HG03558 (cell line): ENCODE measurements around the gene ZNF516.
A peak's percentile ranks its signal among the peaks of the same experiment; 100 is the strongest.

ENCODE experiments used
- ATAC-seq: cut with Tn5 transposase; IDR thresholded peaks from one replicate; pipeline ENCODE4 v1.9.1; 2021; ENCODE audit warnings: moderate number of reproducible peaks; ENCODE audit not compliant: unreplicated experiment; ENCODE audit errors: extremely low read depth

ZNF516 gene

DNA sequence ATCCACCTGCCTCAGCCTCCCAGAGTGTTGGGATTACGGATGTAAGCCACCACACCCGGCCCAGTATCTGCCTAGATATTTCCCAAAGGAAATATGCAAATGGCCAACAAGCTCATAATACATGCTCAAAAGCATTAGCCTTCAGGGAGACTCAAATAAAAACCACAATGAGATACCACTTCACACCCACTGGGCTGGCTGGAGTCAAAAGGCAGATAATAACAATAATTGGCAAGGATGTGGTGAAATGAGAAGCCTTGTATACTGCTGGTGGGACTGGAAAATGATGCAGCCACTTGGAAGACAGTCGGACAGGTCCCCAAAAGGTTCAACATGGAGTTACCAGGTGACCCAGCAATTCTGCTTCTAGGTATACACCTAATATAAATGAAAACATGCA lies 20.5 kb upstream of the ZNF516 start:
- no peak for ATAC-seq

DNA sequence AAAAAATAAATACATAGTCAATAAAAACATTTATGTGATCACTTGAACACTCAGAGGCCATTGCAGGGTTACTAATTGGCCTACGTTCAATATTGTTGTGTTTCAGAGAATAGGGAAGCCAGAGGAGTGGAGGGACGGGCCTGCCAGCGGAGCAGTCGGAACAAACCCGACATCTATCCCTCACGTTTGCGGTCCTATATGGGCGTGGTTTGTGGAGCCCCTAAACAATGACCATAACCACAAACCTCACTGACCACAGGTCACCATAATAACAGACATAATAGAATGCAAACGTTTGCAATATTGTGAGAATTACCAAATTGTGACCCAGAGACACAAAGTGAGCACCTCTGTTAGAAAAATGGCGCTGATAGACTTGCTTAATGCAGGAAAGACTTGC lies 19.5 kb upstream of the ZNF516 start:
- no peak for ATAC-seq

DNA sequence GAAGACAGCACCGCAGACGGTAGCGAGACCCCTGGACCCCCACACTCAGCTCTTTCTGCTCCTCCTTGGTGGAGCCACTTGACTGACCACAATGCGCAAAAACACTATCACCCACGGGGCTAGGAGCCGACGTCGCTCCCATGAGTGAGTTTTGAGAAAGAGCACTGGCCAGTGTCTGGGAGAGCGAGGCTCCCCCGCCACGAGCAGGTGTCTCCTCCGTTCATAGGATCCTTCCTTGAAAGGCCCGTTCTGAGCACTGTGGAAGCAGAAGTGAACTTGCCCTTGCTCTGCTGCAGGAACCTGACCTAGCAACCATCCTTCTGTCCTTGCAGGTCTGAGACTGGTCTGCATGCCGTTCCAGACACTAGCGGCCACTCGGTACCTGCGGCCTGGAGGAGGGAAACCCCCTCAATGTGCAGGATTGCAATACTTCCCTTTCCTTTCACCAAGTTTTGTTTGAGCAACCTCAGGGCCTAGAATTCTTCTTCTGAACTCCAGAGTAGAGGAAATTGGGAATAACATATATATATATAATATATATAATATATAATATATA lies 12.9 kb upstream of the ZNF516 start:
- ATAC-seq: no peak

DNA sequence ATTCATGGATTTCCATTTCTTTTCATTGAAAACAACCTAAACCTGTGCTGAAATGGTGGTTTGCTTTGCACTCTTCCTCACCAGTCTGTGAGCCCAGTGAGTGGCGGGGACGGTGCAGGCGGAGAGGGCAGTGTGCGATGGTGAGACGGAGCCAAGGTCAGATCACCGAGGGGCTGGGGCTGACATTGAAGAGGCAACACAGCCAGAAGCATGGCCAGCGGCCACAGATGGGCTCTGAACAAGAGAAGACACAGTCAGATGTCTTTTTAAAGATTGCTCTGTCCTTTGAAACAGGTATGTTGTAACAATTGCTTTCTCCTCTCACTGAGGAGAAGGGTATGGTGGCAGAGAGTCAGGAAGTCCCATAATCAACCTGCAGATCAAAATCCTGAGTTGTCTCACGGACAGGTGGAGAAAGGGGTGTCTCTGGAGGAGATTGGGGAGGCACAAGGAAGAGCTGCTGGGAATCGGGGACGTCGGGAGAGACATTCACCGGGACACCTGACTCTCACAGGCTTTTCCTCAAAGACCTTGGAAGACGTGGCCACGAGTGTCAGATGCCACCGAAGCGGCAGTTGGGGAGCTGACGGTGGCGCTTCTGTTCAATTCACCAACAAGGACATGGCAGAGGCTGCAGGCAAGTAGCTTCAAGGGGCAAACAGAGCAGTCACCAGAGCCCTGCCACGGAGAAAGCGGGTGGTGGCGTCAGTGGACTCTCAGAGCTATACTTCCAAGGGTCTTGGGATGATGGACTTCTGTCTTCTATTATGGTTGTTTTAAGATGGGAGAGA lies 12.1 kb upstream of the ZNF516 start:
- no peak for ATAC-seq

DNA sequence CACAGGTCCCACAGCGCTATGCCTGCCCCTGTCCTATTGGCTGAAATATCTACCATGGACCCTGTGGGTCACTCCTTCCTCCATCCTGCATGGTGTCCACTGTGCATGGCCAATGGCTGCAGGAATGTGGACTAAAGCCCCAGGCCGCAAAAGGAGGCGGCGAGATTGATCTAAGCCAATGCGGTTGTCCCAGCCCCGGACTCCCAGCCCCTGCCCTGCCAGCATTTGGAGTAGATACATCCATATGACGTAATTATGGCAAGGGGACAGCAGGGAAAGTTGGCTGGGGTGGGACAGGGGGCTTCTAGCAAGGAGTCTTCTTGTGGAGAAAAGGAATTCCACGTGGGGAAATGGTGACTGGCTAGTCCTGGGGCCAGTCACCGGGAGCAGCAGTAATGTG lies 11.4 kb upstream of the ZNF516 start:
- no peak for ATAC-seq

DNA sequence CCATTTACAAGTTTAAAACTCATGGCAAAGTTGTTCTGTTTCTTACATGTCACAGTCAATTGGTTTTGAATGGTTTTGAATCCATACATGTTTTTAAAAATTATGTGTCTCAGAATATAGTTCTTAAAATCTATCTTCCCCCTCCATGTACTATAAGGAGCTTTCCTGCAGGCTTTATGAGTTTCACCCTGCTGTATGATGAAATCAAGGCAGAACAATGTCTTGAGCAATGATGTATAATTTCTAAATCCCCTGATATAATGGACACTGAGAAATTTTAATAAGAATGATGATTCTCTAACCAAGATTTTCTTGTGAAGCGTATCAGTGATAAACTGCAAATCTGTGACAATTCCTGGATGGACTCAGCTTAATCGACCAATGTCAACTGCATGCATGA lies 10.6 kb upstream of the ZNF516 start:
- no peak for ATAC-seq

DNA sequence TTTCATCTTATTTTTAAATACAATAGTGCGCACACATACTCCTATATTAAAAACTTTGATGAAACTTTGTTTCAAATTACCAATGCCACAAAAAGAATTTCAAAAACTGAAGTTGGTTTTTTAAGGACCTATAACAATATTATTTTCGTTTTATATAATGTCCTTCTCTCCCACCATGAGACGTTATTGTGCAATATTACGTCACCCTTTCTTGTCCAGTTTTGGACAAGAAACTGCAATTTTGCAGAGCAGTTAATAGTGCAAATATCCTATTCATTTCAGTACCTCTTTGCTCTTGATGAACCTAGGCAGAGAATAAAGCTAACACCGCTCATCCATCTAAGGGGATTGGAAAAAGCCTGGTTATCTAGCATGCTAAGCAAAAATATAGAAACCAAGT lies 9.7 kb upstream of the ZNF516 start:
- ATAC-seq: no peak

DNA sequence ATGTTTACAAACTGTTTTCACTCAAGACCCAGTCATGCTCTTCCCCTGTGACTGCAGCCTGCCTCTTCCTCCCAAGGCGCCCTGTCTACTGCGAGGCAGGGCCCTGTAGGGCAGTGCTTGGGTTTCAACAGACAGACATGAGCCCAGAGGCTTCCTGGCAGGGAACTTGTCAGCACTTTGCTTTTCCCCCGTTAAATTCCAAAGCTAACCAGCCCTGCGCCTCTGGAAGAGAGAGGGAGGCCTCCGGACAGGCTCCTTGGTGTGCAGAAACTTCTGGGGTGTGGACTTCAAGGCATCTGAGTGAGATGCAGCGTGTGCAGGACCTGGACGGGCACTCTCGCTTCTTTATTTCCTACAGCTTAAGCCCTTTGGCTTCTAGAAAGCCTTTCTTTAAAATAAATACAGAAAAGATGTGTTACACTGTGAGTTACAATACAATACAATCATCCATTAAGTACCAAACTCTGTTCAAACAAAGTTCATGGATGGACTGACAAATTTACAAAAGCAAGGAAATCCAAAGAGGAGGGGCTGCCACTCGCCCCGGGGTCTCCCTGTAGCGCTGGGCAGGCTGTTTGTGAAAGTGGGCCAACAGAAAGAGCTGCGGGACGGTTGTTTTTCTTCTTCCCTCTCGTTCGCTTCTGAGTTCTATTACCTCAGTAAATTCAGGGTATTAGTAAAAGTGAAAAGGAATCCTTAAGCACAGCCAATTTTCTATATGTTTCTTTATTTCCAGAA lies 8.8 kb upstream of the ZNF516 start:
- ATAC-seq: no peak

DNA sequence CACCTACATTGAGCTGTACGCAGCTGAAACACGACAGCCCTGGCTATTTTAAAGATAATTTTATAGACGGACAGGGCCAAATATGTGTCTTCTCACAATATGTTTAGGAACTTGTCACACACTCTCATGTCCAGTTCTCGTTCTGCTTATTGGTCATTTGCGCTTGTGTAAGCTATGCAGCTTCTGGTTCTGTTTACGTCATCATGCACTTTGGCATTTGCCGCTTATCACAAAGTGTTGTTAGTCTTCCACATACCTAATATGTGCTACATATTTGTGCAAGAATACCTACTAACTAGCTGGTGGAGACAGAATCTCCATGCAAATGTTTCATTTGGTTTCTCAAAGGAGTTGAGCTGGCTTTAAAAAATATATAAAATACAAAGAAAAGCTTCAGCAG lies 7.5 kb upstream of the ZNF516 start:
- no peak for ATAC-seq

DNA sequence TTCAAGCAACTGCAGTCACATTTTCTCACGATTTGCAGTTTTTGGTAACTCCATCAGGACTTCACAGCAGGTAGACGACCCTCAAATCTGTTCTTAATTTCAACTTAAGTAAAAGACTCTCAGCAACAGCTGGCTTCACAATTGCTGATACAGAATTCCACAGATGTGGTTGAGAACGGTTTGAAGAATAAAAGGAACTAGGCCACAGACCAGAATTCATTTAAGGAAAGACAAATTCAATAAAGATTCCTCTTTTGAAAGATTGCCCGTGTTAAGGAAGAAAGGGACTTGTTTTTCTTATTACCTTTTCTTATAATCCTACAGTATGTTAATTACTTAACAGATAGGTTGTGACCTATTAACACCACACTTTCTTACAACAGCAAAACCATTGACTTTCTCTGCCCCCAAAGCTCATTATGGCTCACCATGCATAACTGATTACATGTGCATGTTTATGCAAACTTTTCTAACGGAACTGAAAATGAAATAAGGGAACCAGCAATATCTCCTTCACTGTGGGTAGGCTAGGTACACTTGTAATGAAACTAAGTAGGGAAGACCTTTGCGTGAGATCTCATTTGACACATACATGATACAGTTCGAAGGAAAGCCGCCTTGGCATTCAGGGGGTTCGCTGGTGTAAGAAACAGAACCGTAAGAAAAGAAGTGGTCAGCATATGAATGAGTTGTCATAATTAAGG lies 4.7 kb upstream of the ZNF516 start:
- ATAC-seq: peak; percentile 93

DNA sequence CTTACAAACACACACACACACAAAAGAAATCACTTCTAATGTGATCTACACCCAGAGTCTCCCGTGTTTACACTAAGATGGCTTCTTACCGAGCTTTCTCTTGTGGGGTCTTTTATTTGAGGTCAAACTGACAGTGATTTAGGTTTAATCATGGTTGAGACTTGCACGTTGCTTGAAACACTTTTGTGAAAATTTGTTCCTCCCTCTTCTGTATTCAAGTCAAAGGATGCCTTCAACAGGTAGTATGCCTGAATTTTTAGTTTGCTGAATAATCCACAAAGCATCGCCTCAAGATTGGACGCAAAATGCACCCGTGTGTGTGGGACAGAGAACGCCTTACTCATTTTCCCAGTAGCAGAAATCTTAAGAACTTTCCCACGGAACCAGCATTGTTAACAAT lies 4.0 kb upstream of the ZNF516 start:
- ATAC-seq: no peak

DNA sequence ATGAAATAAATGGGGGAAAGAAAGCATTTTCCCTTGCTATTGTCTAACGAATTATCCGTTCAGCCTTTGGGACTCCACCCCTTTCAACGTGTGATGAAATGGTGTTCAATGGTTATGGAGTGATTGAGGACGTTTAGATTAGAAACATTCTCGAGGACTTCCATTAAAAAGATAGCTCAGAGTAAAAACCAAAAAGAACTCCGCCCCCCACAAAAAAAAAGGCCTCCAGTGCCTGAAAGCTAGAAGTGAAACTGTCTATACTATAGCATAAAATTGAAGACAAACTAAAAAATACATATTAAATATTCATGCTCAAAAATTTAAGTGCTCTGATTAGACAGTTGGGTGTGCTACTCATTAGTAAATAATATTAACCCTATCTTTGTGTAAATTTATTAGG lies 3.0 kb upstream of the ZNF516 start:
- ATAC-seq: no peak

DNA sequence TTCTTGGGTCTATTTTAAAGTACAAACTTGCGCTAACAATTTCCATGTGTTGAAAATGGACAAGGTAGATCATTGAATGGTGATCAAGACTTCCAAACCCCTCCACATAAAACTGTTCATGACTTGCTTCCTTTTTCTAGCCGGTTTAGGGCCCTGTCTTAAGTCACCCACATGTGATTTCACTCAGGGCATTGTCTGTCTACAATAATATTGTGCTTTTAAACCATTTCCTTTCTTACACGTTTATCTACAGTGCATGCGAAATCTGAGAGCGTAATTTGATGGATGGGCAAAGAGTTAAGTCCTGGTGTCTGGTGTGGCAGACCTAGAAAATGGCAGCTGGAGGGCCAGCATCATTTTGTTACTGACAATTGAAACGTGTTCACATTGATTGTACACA lies 2.0 kb upstream of the ZNF516 start:
- no peak for ATAC-seq

DNA sequence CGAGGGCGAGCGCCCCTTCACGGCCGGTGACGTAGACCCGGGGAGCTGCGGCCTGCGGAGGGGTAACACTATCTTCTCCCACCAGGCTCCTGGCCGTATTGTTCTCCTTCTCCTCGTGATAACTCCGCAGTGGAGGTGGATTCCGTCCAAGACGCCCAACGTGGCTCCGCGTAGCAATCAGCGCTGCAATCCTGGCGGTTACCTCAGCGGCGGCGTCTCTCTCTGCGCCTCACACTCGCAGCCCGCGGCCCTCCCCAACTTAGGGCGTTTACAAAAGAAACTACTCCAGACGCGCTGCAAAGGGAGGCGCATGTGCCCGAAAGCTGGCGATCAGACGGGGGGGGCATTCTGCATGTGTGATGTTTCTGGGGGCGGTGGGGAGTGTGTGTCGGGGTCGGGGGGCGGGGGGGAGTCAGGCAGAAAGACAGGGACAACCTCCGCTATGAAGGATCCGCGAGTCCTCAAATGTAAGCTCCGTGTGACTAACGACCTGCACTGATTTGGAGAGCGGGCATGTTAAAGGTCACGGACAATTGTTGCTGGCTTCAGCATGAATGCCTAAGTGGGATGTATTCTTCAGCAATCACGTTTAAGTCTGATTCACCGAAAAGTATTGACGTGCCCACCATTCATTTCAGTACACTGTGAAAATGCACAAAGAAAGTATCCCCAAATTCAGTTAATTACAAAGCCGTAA lies 1.3 kb upstream of the ZNF516 start:
- no peak for ATAC-seq

DNA sequence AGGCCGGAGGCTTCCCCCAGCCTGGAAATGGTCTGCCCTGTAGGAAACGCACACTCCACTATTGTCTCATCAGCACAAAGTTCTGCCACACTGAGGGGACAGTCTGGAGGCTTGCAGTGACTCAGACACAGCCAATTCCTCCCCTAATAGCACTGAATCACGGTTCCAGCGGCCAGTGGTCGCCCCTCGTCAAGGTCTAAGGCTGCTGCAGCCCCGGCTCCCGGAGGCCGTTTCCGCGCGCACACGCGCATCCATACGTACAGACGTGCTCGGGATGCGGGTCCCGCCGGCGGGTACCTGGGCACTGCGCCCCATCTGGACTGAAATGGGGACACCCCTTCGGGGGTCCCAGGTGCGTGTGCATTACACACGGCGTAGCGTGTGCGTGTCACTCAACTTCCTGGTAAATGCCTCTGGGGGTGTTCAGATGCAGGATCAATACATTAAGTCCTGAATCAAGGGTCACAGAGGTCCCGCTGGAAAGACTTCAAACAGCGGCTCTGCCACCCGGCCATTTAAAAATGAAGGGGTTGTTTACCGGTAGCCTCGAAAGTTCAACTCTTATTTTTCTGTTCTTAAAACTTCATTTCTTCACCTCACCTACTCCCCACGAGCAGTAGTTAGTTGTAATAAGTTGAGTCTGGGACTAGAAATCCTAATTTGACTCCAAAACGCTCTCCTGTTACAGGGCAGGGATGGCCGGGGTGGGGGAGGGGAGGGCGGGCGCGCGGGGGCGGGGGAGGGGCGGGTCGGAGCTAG lies 572 bp upstream of the ZNF516 start:
- no peak for ATAC-seq

DNA sequence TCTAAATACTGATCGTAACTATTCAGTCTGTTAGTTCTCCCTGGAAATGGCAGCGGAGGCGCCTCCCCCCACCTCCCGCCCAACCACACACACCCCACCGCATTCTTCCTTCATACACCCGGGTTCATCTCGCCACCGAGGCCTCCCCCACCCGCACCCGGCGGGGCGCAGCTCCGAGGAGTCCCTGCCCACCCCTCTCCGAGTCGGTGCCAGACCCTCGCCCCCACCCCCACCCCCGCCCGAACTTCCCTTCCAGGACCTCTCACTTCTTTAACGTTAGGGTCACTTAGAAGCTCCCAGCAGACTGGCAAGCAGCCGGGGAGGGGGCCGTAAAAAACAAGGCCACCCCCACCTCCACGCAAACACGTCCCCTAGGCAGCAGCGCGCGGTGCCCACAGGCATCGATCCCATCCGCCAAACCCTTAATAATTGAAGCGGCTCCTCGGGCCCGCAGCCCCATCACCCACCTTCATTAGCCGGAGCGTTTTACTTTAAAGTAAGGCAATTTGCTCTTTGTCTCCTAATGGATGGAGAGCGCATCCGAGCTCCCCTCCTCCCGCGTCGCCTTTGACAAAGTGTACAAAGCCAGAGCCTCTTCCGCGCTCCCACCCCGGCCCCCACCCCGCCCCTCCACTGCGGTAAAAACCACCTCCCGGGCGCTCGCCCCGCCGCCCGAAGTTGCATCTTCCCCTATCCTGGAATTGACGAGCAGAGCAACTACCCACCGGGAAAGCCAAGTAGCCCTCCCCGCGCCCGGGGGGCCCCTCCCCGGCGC lies 624 bp downstream of the ZNF516 start:
- ATAC-seq: no peak

DNA sequence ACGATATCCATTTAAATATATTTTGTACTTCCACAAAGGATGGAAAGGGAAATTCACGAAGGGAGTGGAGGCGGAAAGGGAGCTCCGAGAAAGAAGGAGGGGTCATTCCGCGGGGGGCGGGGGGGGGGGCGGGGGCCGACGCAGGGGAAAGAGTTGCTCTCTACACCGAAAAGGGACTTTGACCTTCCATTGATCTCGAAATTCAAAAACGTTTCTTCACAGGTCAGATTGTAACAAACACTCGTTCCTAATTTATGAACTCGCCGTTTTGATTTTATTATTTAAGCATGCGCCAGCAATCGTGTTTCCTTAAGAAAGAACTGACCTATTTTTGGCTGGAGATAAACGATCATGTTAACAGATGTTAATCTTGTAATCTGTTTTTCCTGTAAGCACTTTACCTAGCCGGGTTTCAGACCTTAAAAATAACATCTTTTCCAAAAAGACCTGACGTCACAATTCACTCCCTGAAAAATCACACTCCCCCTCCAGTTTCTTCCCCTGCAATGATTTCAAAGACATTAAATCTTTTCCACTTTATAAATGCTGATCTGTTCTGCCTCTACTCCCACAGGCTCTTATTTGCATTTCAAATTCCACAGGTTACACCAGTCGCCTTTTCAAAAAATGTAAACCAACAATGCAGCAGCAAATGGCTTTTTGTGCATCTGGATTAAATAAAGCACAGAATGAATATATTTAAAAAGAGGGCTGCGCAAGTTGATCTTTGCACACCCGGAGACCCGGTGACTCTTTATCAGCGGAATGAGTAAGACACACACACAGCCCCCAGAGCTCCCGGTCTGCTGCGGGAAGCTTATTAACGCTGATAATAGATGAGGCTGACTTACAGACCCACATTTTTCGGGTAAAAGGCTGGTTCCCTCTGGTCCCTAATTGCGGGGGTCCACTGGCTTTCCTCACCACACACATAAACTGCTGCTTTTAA lies 1.6 kb downstream of the ZNF516 start:
- peak; percentile 1 for ATAC-seq

DNA sequence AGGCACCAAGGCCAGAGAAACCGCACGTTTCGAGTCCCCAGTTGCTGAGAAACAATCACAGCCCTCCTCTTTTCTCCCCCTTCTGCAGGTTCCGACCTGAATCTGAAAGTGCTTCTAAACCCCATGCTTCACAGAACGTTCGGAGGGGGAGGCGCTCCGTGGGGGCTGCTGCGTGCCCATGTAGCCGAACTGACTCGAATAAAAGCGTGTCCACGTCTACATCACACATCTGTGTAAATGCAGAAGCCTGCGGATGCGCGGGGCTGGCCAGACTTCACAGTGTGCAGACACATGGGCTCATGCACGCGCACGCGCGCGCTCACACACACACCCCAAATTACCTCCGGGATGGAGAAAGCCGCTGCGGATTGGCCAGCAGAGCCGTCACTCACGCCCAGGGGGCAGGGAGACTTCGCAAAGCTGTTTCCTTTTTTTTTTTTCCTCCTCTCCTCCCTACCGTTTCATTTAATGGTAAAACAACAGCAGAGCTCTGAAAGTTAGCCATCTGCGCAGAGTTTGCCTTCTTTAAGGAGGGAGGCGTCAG lies 2.3 kb downstream of the ZNF516 start:
- peak; percentile 60 for ATAC-seq
